D721Med (cell line): ENCODE data around the gene HBZ.
"Not testable (repeated sequence)": the region's sequence is repeated elsewhere in the genome, so short reads cannot be mapped to it uniquely, and the experiment has no call there.

Experiments used
- DNase-seq: peaks from one replicate; pipeline ENCODE4 v3.0.0; 2011; ENCODE audit warnings: low spot score; ENCODE audit not compliant: insufficient read length
- FAIRE-seq: peaks from 2 replicates; lab custom pipeline; 2011; peaks lifted over from hg19 to GRCh38; lab: Jason Lieb, UNC
- TF ChIP-seq, protein P1 (sequence below): IDR thresholded peaks from 2 replicates; pipeline ENCODE4 v1.5.1; 2012; ENCODE audit warnings: mild to moderate bottlenecking, control low read depth; ENCODE audit not compliant: insufficient read depth; ENCODE audit errors: missing control alignments

The HBZ gene

GRCh38 chr16:160691-161190 is 8.3 kb downstream of the HBZ start:
- FAIRE-seq: no peak
- TF ChIP-seq, protein P1, sequence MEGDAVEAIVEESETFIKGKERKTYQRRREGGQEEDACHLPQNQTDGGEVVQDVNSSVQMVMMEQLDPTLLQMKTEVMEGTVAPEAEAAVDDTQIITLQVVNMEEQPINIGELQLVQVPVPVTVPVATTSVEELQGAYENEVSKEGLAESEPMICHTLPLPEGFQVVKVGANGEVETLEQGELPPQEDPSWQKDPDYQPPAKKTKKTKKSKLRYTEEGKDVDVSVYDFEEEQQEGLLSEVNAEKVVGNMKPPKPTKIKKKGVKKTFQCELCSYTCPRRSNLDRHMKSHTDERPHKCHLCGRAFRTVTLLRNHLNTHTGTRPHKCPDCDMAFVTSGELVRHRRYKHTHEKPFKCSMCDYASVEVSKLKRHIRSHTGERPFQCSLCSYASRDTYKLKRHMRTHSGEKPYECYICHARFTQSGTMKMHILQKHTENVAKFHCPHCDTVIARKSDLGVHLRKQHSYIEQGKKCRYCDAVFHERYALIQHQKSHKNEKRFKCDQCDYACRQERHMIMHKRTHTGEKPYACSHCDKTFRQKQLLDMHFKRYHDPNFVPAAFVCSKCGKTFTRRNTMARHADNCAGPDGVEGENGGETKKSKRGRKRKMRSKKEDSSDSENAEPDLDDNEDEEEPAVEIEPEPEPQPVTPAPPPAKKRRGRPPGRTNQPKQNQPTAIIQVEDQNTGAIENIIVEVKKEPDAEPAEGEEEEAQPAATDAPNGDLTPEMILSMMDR: no peak
- DNase-seq: no peak

GRCh38 chr16:162271-162991 is 10.0 kb downstream of the HBZ start:
- TF ChIP-seq, protein P1: no peak
- FAIRE-seq (no peak), DNase-seq (no peak)

DNA sequence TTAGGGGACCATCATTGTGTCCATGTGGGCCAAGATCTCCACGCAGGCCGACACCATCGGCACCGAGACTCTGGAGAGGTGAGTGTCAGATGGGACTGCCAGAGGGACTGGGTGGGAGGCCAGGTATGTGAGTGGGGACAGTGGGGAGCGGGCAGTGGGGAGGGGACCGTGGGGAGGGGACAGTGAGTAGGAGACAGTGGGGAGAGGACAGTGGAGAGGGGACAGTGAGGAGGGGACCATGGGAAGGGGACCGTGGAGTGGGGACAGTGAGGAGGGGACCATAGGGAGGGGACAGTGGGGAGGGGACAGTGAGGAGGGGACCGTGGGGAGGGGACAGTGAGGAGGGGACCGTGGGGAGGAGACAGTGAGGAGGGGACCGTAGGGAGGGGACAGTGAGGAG is 10.7 kb downstream of the HBZ start:
- DNase-seq, FAIRE-seq: not testable (repeated sequence)

DNA sequence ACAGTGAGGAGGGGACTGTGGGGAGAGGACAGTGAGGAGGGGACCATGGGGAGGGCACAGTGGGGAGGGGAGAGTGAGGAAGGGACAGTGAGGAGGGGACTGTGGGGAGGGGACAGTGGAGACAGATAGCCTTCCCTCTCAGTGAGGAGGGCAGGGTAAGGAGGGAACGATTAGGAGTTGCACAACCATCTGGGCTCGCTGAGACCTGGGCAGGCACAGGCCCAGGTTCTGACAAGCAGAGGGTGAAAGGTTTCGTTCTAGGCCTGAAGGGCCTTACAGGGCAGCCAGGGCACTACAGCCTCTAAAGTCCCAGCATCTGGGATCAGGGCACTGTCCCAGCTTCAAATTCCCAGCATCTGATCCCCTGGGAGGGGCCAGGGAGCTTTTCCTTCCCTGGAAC is 11.3 kb downstream of the HBZ start:
- FAIRE-seq, DNase-seq: not testable (repeated sequence)

DNA sequence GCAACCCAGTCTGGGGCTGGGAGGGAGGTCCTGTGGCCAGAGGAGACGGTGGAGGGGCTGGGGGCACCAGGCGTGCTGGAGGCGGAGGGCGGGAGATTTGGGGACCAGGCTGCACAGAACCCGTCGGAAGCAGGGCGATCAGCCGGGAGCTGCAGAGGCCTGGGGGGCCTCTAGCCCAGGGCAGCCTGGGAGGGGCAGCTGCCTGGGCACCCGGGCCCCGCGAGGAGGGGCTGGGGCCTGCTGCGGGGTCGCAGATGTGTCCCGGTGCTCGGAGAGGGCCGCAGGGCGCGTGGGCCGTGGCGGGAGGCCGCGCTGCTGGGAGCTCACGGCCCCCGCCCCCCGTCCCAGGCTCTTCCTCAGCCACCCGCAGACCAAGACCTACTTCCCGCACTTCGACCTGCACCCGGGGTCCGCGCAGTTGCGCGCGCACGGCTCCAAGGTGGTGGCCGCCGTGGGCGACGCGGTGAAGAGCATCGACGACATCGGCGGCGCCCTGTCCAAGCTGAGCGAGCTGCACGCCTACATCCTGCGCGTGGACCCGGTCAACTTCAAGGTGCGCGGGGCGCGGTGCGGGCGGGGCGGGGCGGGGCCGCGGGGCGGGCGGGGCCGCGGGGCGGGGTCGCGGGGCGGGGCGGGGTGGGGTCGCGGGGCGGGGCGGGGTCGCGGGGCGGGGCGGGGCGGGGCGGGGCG is 11.8 kb downstream of the HBZ start:
- FAIRE-seq, DNase-seq: not testable (repeated sequence)

DNA sequence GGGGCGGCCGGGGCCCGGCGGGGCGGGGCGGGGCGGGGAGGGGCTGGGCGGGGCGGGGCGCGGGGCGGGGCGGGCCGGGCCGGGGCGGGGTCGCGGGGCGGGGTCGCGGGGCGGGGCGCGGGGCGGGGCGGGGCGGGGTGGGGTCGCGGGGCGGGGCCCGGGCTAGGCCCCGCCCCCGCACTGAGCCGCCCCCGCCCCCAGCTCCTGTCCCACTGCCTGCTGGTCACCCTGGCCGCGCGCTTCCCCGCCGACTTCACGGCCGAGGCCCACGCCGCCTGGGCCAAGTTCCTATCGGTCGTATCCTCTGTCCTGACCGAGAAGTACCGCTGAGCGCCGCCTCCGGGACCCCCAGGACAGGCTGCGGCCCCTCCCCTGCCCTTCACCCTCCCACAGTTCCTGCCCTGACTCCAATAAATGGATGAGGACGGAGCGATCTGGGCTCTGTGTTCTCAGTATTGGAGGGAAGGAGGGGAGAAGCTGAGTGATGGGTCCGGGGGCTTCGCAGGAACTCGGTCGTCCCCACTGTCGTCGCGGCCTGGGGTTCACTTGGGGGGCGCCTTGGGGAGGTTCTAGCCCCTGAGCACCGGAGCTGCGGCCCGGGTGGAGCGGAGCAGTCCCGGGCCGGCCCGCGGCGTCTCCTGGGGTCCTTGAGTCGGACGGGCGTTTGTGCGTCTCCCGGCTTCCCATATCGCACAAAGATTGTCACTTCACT is 12.5 kb downstream of the HBZ start:
- TF ChIP-seq, protein P1: no peak
- no peak for DNase-seq
- no peak for FAIRE-seq

GRCh38 chr16:165539-166374 is 13.3 kb downstream of the HBZ start, which contains the start of gene HBM:
HBM (plus strand) TSS chr16:165978; CDS start chr16:165998, 20 bp downstream.
- DNase-seq: no peak
- FAIRE-seq: no peak
- TF ChIP-seq, protein P1: no peak
